Endothelial cell of umbilical vein (primary cell): ENCODE measurements around the gene CERS6.

ENCODE experiments used
- CTCF ChIP-seq, 2 donors: IDR thresholded peaks; 1 replicate in 1 of 2; 2 replicates in 1 of 2; pipeline ENCODE4 v1.5.1; 2011; ENCODE audit warnings: low read length in 2 of 2, mild to moderate bottlenecking in 2 of 2, moderate library complexity in 2 of 2, control low read depth in 1 of 2, inconsistent platforms in 1 of 2, low read depth in 1 of 2; ENCODE audit not compliant: insufficient read depth in 1 of 2; ENCODE audit errors: extremely low read depth in 1 of 2
- EZH2 ChIP-seq: IDR thresholded peaks from 2 replicates; pipeline ENCODE4 v1.6.1; 2012; ENCODE audit warnings: borderline replicate concordance, low read depth, mild to moderate bottlenecking, moderate library complexity, low read length, inconsistent platforms; ENCODE audit not compliant: severe bottlenecking
- MAX ChIP-seq: IDR thresholded peaks from 2 replicates; pipeline ENCODE4 v1.6.1; 2011; ENCODE audit not compliant: insufficient read depth, insufficient read length
- POLR2A ChIP-seq: IDR thresholded peaks from 2 replicates; pipeline ENCODE4 v1.6.1; 2012; ENCODE audit warnings: low read depth, mild to moderate bottlenecking, control low read depth, low read length
- POLR2AphosphoS5 ChIP-seq: IDR thresholded peaks from 2 replicates; pipeline ENCODE4 v1.6.1; 2012; ENCODE audit warnings: low read depth, mild to moderate bottlenecking, control low read depth, low read length, moderate library complexity; ENCODE audit not compliant: insufficient read depth

GRCh38 chr2:168649562-168649961 lies 193.5 kb downstream of the CERS6 start:
- TF ChIP-seq CTCF (IDR thresholded peaks at IDR 0.05; ENCODE audit: extremely low read depth in 1 of 2, insufficient read depth in 1 of 2, low read depth in 1 of 2, low read length in 2 of 2): no peak
- no peak for TF ChIP-seq POLR2A
- no peak for TF ChIP-seq EZH2
- TF ChIP-seq POLR2AphosphoS5: no peak
- TF ChIP-seq MAX: no peak
